Panc1 (cell line): ENCODE measurements around the gene LIPK. TPM values are rescaled to one million over a fixed set of nuclear protein-coding genes. Genes with fewer than 3 reads are reported as not detected.

Experiments
- ATAC-seq: fragments of 200-7000 bp; cut with Tn5 transposase; 2 replicates; pipeline ENCODE4 v1.9.1; 2020; ENCODE audit warnings: mild to moderate bottlenecking, moderate library complexity
- BruUV-seq: library from RNA; stranded (reverse); fragments of 400-500 nt; replicated peaks from 2 replicates; lab custom pipeline; 2021; lab: Mats Ljungman, UMichigan
- CTCF ChIA-PET: fragments of 300-600 bp; sonication (Branson Sonifier 250); formaldehyde crosslinking; loops from one replicate; lab custom pipeline; 2022; ENCODE audit warnings: antibody characterized with exemption; lab: Charles Lee
- POLR2A ChIA-PET: fragments of 300-600 bp; sonication (Branson Sonifier 250); formaldehyde crosslinking; loops from one replicate; lab custom pipeline; 2022; ENCODE audit warnings: antibody characterized with exemption; lab: Charles Lee
- DNase-seq: peaks from one replicate; pipeline ENCODE4 v3.0.0-alpha.2; 2010; ENCODE audit warnings: low read depth, low spot score
- H3K27ac ChIP-seq: 2 replicates; pipeline ENCODE4 v1.5.1; 2011; ENCODE audit warnings: mild to moderate bottlenecking, low read length, inconsistent platforms
- H3K27me3 ChIP-seq: fragments of 200-500 bp; sonication (Bioruptor generic); 2 replicates; pipeline ENCODE4 v1.6.0; 2014; ENCODE audit warnings: low read length, inconsistent platforms; ENCODE audit not compliant: control insufficient read depth, insufficient read depth
- H3K36me3 ChIP-seq: fragments of 200-500 bp; sonication (Bioruptor generic); 2 replicates; pipeline ENCODE4 v1.5.1; 2014; ENCODE audit warnings: inconsistent platforms, mild to moderate bottlenecking, low read length, moderate library complexity; ENCODE audit not compliant: control insufficient read depth, insufficient read depth
- H3K4me1 ChIP-seq: 2 replicates; pipeline ENCODE4 v1.5.1; 2011; ENCODE audit warnings: inconsistent platforms, mild to moderate bottlenecking, low read length, moderate library complexity; ENCODE audit not compliant: control insufficient read depth, insufficient read depth
- H3K4me3 ChIP-seq, 2 experiments: 2 replicates each; pipeline ENCODE4 v1.5.1; 2011 to 2012; ENCODE audit warnings: low read depth in 2 of 2, low read length in 2 of 2, mild to moderate bottlenecking in 2 of 2, inconsistent platforms in 1 of 2, moderate library complexity in 1 of 2
- H3K9me3 ChIP-seq: fragments of 200-500 bp; sonication (Bioruptor generic); 2 replicates; pipeline ENCODE4 v1.5.1; 2014; ENCODE audit warnings: low read depth, mild to moderate bottlenecking, inconsistent platforms, low read length, moderate library complexity; ENCODE audit not compliant: control insufficient read depth, insufficient read depth
- CTCF ChIP-seq: fragments of 450-650 bp; IDR thresholded peaks from 2 replicates; pipeline ENCODE4 v1.5.1; 2017; ENCODE audit warnings: mild to moderate bottlenecking
- POLR2AphosphoS5 ChIP-seq: IDR thresholded peaks from 2 replicates; pipeline ENCODE4 v1.6.1; 2012; ENCODE audit warnings: mild to moderate bottlenecking, low read depth, low read length, moderate library complexity
- REST ChIP-seq, 2 experiments: IDR thresholded peaks; 2 replicates each; pipeline ENCODE4 v1.6.1; 2011 to 2012; ENCODE audit warnings: low read depth in 2 of 2, control low read depth in 1 of 2, low read length in 1 of 2, mild to moderate bottlenecking in 1 of 2, moderate library complexity in 1 of 2; ENCODE audit not compliant: insufficient read depth in 1 of 2
- SIN3A ChIP-seq: IDR thresholded peaks from 2 replicates; pipeline ENCODE4 v1.6.1; 2012; ENCODE audit warnings: low read depth, mild to moderate bottlenecking, low read length, moderate library complexity, borderline replicate concordance; ENCODE audit not compliant: insufficient read depth
- TCF7L2 ChIP-seq: IDR thresholded peaks from 2 replicates; pipeline ENCODE4 v1.6.1; 2011; ENCODE audit warnings: mild to moderate bottlenecking, low read depth, low read length, inconsistent platforms
- in situ Hi-C: cut with HindIII; loops from 2 replicates; pipeline ENCODE4 v1.10.0; 2016; ENCODE audit warnings: low sequenced_read_pairs, low pct_unique_long_range_greater_than_20kb
- intact Hi-C: fragments of 100-400 bp; cut with micrococcal nuclease; formaldehyde crosslinking; loops from one replicate; pipeline ENCODE4 v1.10.0; 2022; ENCODE audit not compliant: unreplicated experiment
- total RNA-seq: library from RNA; stranded (reverse); gene quantifications from one replicate; pipeline ENCODE4 v1.2.1, GENCODE V29; 2021; ENCODE audit not compliant: unreplicated experiment

LIPK gene
- total RNA-seq, 1 experiment from 2014 or later: not detected

- H3K4me3 ChIP-seq: no peak overlapping the region
- ATAC-seq: no peak
- POLR2A ChIA-PET: interaction anchor here (0.7 kb wide), 1 partner anchor 12 kb away, joined by 3 read pairs; no protein-coding TSS in a partner anchor
- CTCF ChIA-PET: no interaction called here
- no peaks in the 10 kb centered on the region for H3K36me3 ChIP-seq
- H3K27me3 ChIP-seq: no peaks in the 10 kb centered on the region
- H3K9me3 ChIP-seq: no peaks in the 10 kb centered on the region
- DNase-seq: no peak
- H3K27ac ChIP-seq: no peak overlapping the region
- no TSS peak for BruUV-seq
- intact Hi-C loops (no loop called here), in situ Hi-C loops (no loop called here)
- H3K4me1 ChIP-seq: no peaks in the 10 kb centered on the region
- TF ChIP-seq CTCF: no peak
These were observed 35.6 kb upstream of the LIPK start for GRCh38 chr10:88670497-88670896.

- intact Hi-C loops: no loop called here
- no peaks in the 10 kb centered on the region for H3K36me3 ChIP-seq
- no peaks in the 10 kb centered on the region for H3K27me3 ChIP-seq
- in situ Hi-C loops: no loop called here
- no peak for ATAC-seq
- ChIA-PET POLR2A (interaction anchor here (0.7 kb wide), 1 partner anchor 17 kb away, joined by 3 read pairs; no protein-coding TSS in a partner anchor), CTCF (no interaction called here)
- H3K9me3 ChIP-seq: no peaks in the 10 kb centered on the region
- no peak for TF ChIP-seq POLR2AphosphoS5
- TF ChIP-seq SIN3A: no peak
- no peak for TF ChIP-seq CTCF
- no peak for TF ChIP-seq REST (IDR thresholded peaks at IDR 0.05; ENCODE audit: insufficient read depth in 1 of 2, low read depth in 2 of 2, low read length in 1 of 2)
- no peak for TF ChIP-seq TCF7L2
- no TSS peak for BruUV-seq
- H3K4me3 ChIP-seq: no peak overlapping the region
- H3K27ac ChIP-seq: no peak overlapping the region
- DNase-seq: no peak
- H3K4me1 ChIP-seq: no peaks in the 10 kb centered on the region
These were observed 34.0 kb upstream of the LIPK start for GRCh38 chr10:88672041-88672440.
